Activated B cell treated with CpG ODN at 0.5 μM for 24 hours (primary cell): ENCODE data around the gene UXS1. TPM values are rescaled to one million over a fixed set of nuclear protein-coding genes. Genes with fewer than 3 reads are reported as not detected.

Source experiments
- ATAC-seq: fragments of 200-7000 bp; cut with Tn5 transposase; one replicate; pipeline ENCODE4 v1.10.0; 2021; ENCODE audit warnings: low read depth, mild to moderate bottlenecking, moderate library complexity
- CTCF ChIA-PET: fragments of 350-600 bp; sonication (Branson Sonifier 250); formaldehyde crosslinking; loops from one replicate; lab custom pipeline; 2021; ENCODE audit warnings: antibody characterized with exemption; lab: Charles Lee
- POLR2A ChIA-PET: fragments of 350-600 bp; sonication (Branson Sonifier 250); formaldehyde crosslinking; loops from one replicate; lab custom pipeline; 2021; ENCODE audit warnings: antibody characterized with exemption; lab: Charles Lee
- DNase-seq: peaks from one replicate; pipeline ENCODE4 v3.0.0; 2022
- H3K27ac Mint-ChIP-seq: one replicate; pipeline ENCODE4 v1.8.0; 2020; ENCODE audit warnings: mixed read lengths
- H3K27me3 Mint-ChIP-seq: one replicate; pipeline ENCODE4 v1.8.0; 2021; ENCODE audit warnings: mixed read lengths
- H3K36me3 Mint-ChIP-seq: one replicate; pipeline ENCODE4 v1.8.0; 2021; ENCODE audit warnings: low read depth, mixed read lengths
- H3K4me1 Mint-ChIP-seq: one replicate; pipeline ENCODE4 v1.8.0; 2021; ENCODE audit warnings: mixed read lengths
- H3K4me3 Mint-ChIP-seq: one replicate; pipeline ENCODE4 v1.8.0; 2020; ENCODE audit warnings: mild to moderate bottlenecking, mixed read lengths
- H3K9me3 Mint-ChIP-seq: one replicate; pipeline ENCODE4 v1.8.0; 2020; ENCODE audit warnings: mixed read lengths
- CTCF ChIP-seq: fragments of 200-600 bp; IDR thresholded peaks from one replicate; pipeline ENCODE4 v1.8.0; 2022; ENCODE audit warnings: antibody characterized with exemption, mild to moderate bottlenecking
- intact Hi-C: fragments of 100-400 bp; cut with micrococcal nuclease; formaldehyde crosslinking; loops from one replicate; pipeline ENCODE4 v1.15.1; 2024
- total RNA-seq: library from RNA; stranded (reverse); gene quantifications from 2 replicates; pipeline ENCODE4 v1.2.3, GENCODE V29; 2022

The UXS1 gene
- total RNA-seq, 1 donor from 2014 or later: 24.2 TPM

- H3K4me3 Mint-ChIP-seq: no peak overlapping the region
- ATAC-seq: no peak
Measured at GRCh38 chr2:106105151-106105922, 88.8 kb downstream of the UXS1 start.

GRCh38 chr2:106104332-106105062 is 89.6 kb downstream of the UXS1 start:
- no peak overlapping the region for H3K27ac Mint-ChIP-seq
- H3K4me1 Mint-ChIP-seq: peaks cover 2% of the 10 kb centered on the region
- no peaks in the 10 kb centered on the region for H3K27me3 Mint-ChIP-seq
- H3K36me3 Mint-ChIP-seq: peaks cover 35% of the 10 kb centered on the region
- peak; percentile 75 for TF ChIP-seq CTCF
- H3K4me3 Mint-ChIP-seq: no peak overlapping the region
- no peak for DNase-seq
- ChIA-PET CTCF (interaction anchor here (0.5 to 4.3 kb wide), 15 partner anchors 13 to 760 kb away, joined by 3 to 23 read pairs (median 4); no protein-coding TSS in a partner anchor), POLR2A (interaction anchor here (0.7 to 1.6 kb wide), 2 partner anchors 359 to 365 kb away, joined by 3 to 5 read pairs; no protein-coding TSS in a partner anchor)
- intact Hi-C loops: loop anchor here (1.0 to 10.0 kb wide), 5 partner anchors 140 to 736 kb away; no protein-coding TSS in a partner anchor
- ATAC-seq: peak; percentile 40
- H3K9me3 Mint-ChIP-seq: no peaks in the 10 kb centered on the region

More at GRCh38 chr2:106105151-106105922, 88.8 kb downstream of the UXS1 start:
- Mint-ChIP-seq H3K4me1 (peaks cover 2% of the 10 kb centered on the region), H3K27me3 (no peaks in the 10 kb centered on the region), H3K9me3 (no peaks in the 10 kb centered on the region), H3K36me3 (peaks cover 27% of the 10 kb centered on the region), H3K27ac (no peak overlapping the region)
- no peak for DNase-seq
- POLR2A ChIA-PET: interaction anchor here (1.6 kb wide), 1 partner anchor 360 kb away, joined by 5 read pairs; no protein-coding TSS in a partner anchor
- CTCF ChIA-PET: interaction anchor here (0.9 to 4.3 kb wide), 11 partner anchors 17 to 760 kb away, joined by 3 to 23 read pairs (median 5); no protein-coding TSS in a partner anchor
- TF ChIP-seq CTCF: no peak
- intact Hi-C loops: loop anchor here (2.0 to 10.0 kb wide), 2 partner anchors 139 to 737 kb away; no protein-coding TSS in a partner anchor

- peaks cover 61% of the 10 kb centered on the region for H3K36me3 Mint-ChIP-seq
- ATAC-seq (no peak), DNase-seq (no peak)
- peaks cover 21% of the 10 kb centered on the region for H3K4me1 Mint-ChIP-seq
- ChIA-PET CTCF (interaction anchor here (1.6 to 5.2 kb wide), 2 partner anchors 443 to 523 kb away, joined by 3 to 17 read pairs; no protein-coding TSS in a partner anchor), POLR2A (no interaction called here)
- H3K27me3 Mint-ChIP-seq: no peaks in the 10 kb centered on the region
- no peak overlapping the region for H3K4me3 Mint-ChIP-seq
- no peak overlapping the region for H3K27ac Mint-ChIP-seq
- no peaks in the 10 kb centered on the region for H3K9me3 Mint-ChIP-seq
- intact Hi-C loops: loop anchor here (5.0 to 10.0 kb wide), 4 partner anchors 145 to 755 kb away; no protein-coding TSS in a partner anchor
- TF ChIP-seq CTCF: no peak
Measured at GRCh38 chr2:106099691-106100090, 94.4 kb downstream of the UXS1 start.

GRCh38 chr2:106098664-106099063 is 95.4 kb downstream of the UXS1 start:
- Mint-ChIP-seq H3K9me3 (no peaks in the 10 kb centered on the region), H3K27me3 (no peaks in the 10 kb centered on the region), H3K4me1 (peaks cover 28% of the 10 kb centered on the region), H3K36me3 (peaks cover 68% of the 10 kb centered on the region), H3K4me3 (no peak overlapping the region), H3K27ac (no peak overlapping the region)
- intact Hi-C loops: loop anchor here (5.0 to 10.0 kb wide), 3 partner anchors 311 to 754 kb away; no protein-coding TSS in a partner anchor
- no peak for TF ChIP-seq CTCF
- ATAC-seq: no peak
- ChIA-PET CTCF (interaction anchor here (1.6 to 5.2 kb wide), 2 partner anchors 444 to 522 kb away, joined by 3 to 17 read pairs; no protein-coding TSS in a partner anchor), POLR2A (no interaction called here)
- DNase-seq: no peak
